Right lung (tissue), 10 donors: Measurements from ENCODE around the gene GSTA1. TPM values are rescaled to one million over a fixed set of nuclear protein-coding genes. Genes with fewer than 3 reads are reported as not detected.
"Not testable (repeated sequence)": the region's sequence is repeated elsewhere in the genome, so short reads cannot be mapped to it uniquely, and the experiment has no call there.

Experiments used
- DNase-seq, 2 donors: peaks; one replicate each; pipeline ENCODE4 v3.0.0-alpha.2; 2013
- long read RNA-seq, 8 donors: transcript quantifications; one replicate each; lab custom pipeline, GENCODE V29; 2026
- polyA plus RNA-seq, 5 donors: library from polyadenylated mRNA; unstranded; fragments of 120-200 nt; gene quantifications; one replicate each; pipeline versions ENCODE4 v1.2.1 to v1.2.3, GENCODE V29; 2013; ENCODE audit warnings: inconsistent platforms in 1 of 5, low replicate concordance in 1 of 5; ENCODE audit not compliant: insufficient read length in 5 of 5, insufficient read depth in 1 of 5

The GSTA1 gene
- 1 to 10 TPM; 1.6 to 9.3 (median 3.7) TPM for polyA plus RNA-seq
- long read RNA-seq, donor 1, transcript GSTA1-201 (7 exons, 1,019 nt) = major isoform, 7 of 7 reads
- long read RNA-seq, donor 1, partial matches to known transcripts = 0 of 7 reads
- long read RNA-seq, donor 1, other reads (novel, unspliced or antisense) = 0 of 7 reads
- long read RNA-seq, donor 2, partial matches to known transcripts = 0 of 3 reads
- long read RNA-seq, donor 2, other reads (novel, unspliced or antisense) = 0 of 3 reads
- long read RNA-seq, donor 3, partial matches to known transcripts = 0 of 2 reads
- long read RNA-seq, donor 3, other reads (novel, unspliced or antisense) = 0 of 2 reads
- long read RNA-seq, donor 4, partial matches to known transcripts = 0 of 1 reads
- long read RNA-seq, donor 4, other reads (novel, unspliced or antisense) = 0 of 1 reads
- long read RNA-seq, donor 5, transcript GSTA1-201 (7 exons, 1,019 nt) = major isoform, 6 of 6 reads
- long read RNA-seq, donor 5, partial matches to known transcripts = 0 of 6 reads
- long read RNA-seq, donor 5, other reads (novel, unspliced or antisense) = 0 of 6 reads
- long read RNA-seq, donor 6, partial matches to known transcripts = 0 of 2 reads
- long read RNA-seq, donor 6, other reads (novel, unspliced or antisense) = 0 of 2 reads
- long read RNA-seq, donor 7 = 0 reads
- long read RNA-seq, donor 8 = 0 reads

GRCh38 chr6:52803668-52804255 lies at the start of gene GSTA1:
GSTA1 (minus strand) TSS chr6:52803816; CDS start chr6:52799267, 4,549 bp downstream.
- DNase-seq = not testable (repeated sequence)

GRCh38 chr6:52849137-52849536 lies 45.5 kb upstream of the GSTA1 start:
- DNase-seq = no peak

- DNase-seq = no peak
Observed at GRCh38 chr6:52846002-52846401, 42.4 kb upstream of the GSTA1 start.

- DNase-seq = no peak
Observed at GRCh38 chr6:52843605-52844004, 40.0 kb upstream of the GSTA1 start.

GRCh38 chr6:52840763-52841585 lies 37.4 kb upstream of the GSTA1 start, which contains the start of gene GSTA5:
GSTA5 (minus strand) TSS chr6:52840813.
- DNase-seq = no peak

- DNase-seq = peak in 1 of 2 donors; percentile 15
Observed at GRCh38 chr6:52839124-52840055, 35.8 kb upstream of the GSTA1 start.

GRCh38 chr6:52834481-52834880 lies 30.9 kb upstream of the GSTA1 start:
- DNase-seq = no peak

GRCh38 chr6:52830869-52831268 lies 27.3 kb upstream of the GSTA1 start:
- not testable (repeated sequence) for DNase-seq

GRCh38 chr6:52829046-52829817 lies 25.6 kb upstream of the GSTA1 start:
- DNase-seq = no peak

GRCh38 chr6:52828621-52829020 lies 25.0 kb upstream of the GSTA1 start:
- not testable (repeated sequence) for DNase-seq

GRCh38 chr6:52827073-52827783 lies 23.6 kb upstream of the GSTA1 start:
- not testable (repeated sequence) for DNase-seq

- no peak for DNase-seq
Observed at GRCh38 chr6:52826513-52826912, 22.9 kb upstream of the GSTA1 start.

- DNase-seq = not testable (repeated sequence)
Observed at GRCh38 chr6:52825900-52826459, 22.4 kb upstream of the GSTA1 start.

- DNase-seq = not testable (repeated sequence)
Observed at GRCh38 chr6:52825270-52825793, 21.7 kb upstream of the GSTA1 start.

GRCh38 chr6:52821842-52822241 lies 18.2 kb upstream of the GSTA1 start:
- no peak for DNase-seq

- no peak for DNase-seq
Observed at GRCh38 chr6:52820198-52820597, 16.6 kb upstream of the GSTA1 start.

GRCh38 chr6:52815167-52816092 lies 11.8 kb upstream of the GSTA1 start:
- DNase-seq = peak; percentile 8 to 21
